SH-SY5Y (cell line): ENCODE data around the gene RUNDC3A.

Source experiments
- GATA2 ChIP-seq: IDR thresholded peaks from 2 replicates; pipeline ENCODE4 v1.6.1; 2011; ENCODE audit warnings: mild to moderate bottlenecking, low read depth, low read length
- GATA3 ChIP-seq: IDR thresholded peaks from 2 replicates; pipeline ENCODE4 v1.6.1; 2011; ENCODE audit warnings: low read depth, mild to moderate bottlenecking, low read length, moderate library complexity

RUNDC3A gene

DNA sequence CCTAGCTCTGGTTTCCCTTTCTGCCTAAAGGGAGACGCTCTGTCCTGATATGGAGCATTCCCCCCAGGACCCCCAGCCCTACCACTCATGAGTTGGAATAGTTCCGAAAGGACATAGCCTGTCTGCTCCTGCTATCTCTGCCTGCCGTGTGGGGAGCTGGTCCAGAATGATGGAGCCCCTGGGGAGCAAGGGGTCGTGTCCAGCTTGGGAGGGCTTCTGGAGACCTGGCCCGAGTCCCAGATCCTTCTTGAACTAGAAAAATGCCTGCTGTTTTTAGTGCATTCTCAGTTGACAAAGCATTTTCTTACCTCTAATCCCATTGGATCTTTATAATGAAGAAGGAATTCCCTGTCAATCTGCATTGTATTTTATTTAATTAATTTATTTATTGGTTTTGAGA, 27.6 kb downstream of the RUNDC3A start:
- no peak for TF ChIP-seq GATA2
- TF ChIP-seq GATA3, result no peak

DNA sequence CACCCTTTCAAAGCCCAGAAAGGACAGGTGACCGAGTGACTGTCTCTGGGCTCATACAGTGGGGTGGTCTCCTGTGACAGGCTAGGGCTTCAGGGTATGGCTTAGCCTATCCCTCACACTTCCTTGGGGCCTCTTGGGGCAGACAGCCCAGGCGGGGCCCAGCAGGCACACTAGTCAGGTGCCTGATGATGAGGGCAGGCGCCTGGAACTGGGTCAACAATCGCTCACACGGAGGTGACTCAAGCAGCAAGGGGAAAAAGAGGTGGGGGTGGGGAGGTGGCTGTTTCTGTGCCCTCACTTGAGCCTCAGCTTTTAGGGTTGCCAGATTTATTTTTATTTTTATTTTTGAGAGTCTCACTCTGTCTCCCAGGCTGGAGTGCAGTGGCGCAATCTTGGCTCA, 30.3 kb downstream of the RUNDC3A start:
- TF ChIP-seq GATA3, result no peak
- no peak for TF ChIP-seq GATA2

DNA sequence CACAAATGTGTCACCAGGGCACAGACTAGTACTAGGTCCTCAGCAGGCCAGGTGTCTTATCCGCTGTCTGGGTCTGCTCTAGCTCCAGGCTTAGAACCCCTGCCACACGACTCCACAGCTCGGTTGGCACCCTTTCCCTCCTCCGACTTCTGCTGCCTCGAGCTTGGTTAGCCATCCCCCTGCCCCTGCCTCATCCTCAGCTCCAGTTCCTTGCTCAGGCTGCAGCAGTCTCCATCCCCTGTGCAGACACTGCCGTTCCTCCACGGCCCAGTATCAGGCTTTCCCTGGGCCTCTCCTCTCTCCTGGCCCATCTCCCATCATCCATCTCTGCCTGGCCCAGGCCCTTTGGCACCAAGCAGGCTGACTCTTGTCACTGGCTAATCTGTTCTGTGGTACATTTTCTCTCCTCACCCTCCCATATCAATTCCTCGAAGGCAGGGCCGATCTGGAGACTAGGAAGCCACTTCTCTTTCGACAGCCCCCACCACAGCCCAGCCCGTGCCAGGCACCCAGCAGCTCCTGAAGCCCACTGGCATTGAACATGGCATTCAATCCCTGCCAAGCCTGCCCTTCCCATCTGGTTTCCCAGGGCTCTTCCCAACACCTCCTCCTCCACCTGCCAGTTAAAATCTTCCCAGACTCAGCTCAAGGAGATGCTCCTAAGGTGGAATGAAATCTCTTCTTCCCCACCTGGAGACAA, 35.3 kb downstream of the RUNDC3A start:
- no peak for TF ChIP-seq GATA3
- TF ChIP-seq GATA2, result no peak

DNA sequence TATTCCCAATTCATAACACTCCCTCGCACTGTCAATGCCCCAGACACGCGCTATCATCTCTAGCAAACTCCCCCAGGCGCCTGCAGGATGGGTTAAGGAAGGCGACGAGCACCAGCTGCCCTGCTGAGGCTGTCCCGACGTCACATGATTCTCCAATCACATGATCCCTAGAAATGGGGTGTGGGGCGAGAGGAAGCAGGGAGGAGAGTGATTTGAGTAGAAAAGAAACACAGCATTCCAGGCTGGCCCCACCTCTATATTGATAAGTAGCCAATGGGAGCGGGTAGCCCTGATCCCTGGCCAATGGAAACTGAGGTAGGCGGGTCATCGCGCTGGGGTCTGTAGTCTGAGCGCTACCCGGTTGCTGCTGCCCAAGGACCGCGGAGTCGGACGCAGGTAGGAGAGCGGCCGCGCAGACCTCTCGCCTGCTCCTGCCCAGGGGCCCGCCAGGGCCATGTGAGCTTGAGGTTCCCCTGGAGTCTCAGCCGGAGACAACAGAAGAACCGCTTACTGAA, 36.6 kb downstream of the RUNDC3A start, which contains the start of gene GRN:
Gene GRN, plus strand, starts transcription at position 364 of the 515 bp plus-strand sequence. CDS start 3,863 bp downstream, outside the sequence.
- TF ChIP-seq GATA2, result no peak
- no peak for TF ChIP-seq GATA3

DNA sequence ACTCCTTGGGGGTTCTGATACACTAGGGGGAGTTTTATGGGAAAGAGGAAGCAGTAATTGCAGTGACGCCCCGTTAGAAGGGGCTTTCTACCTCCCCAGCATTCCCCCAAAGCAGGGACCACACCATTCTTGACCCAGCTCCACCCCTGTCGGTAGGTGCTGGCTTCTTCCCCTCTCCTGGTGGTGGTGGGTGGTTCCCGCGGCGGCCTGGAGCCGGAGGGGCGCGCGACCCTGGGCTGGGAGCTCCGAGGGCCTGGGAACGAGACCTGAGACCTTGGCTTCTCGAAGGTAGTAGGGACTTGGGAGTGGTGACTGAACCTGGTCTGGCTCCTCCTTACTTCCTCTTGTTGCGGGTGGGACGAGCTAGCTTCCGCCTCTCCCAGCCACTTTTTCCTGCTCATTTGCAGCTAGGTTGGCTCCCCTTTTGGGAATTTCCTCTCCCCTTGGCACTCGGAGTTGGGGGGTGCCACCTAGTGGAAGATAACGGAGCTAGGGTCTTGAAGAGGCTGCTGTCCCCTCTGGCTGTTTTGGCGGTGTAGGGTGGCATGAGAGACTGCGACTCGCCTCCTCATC, 37.1 kb downstream of the RUNDC3A start:
- no peak for TF ChIP-seq GATA3
- TF ChIP-seq GATA2, result no peak

DNA sequence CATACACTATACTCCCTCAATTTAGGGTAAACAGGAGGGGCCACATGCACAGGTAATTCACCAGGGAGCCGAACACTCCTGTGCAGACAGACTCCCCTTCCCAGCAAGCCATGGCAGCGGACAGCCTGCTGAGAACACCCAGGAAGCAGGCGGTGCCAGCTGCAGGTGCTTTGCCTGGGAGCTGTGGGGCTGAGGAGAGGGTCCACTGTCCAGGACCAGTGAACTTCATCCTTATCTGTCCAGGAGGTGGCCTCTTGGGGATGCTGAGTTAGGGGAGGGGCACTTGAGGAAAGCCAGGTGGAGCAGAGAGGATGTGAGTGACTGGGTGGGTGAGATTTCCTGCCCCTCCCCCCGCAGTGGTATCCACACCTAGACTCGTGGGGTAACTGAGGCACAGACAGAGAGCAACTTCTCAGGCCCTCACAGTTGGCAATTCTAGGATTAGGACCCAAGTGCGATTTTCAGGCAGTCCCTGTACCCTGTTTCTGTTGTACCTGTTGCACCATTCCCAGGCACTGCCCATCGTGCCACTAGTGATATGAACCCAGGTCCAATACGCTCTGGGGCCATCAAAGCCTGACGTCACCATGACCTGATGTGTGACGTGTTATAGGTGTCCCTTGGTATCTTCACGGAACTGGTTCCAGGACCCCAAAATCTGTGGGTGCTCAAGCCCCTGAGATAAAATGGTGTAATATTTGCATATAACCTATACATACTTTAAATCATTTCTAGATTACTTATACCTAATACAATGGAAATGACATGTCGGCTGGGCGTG, 37.9 kb downstream of the RUNDC3A start:
- TF ChIP-seq GATA3 (no peak), GATA2 (no peak)

DNA sequence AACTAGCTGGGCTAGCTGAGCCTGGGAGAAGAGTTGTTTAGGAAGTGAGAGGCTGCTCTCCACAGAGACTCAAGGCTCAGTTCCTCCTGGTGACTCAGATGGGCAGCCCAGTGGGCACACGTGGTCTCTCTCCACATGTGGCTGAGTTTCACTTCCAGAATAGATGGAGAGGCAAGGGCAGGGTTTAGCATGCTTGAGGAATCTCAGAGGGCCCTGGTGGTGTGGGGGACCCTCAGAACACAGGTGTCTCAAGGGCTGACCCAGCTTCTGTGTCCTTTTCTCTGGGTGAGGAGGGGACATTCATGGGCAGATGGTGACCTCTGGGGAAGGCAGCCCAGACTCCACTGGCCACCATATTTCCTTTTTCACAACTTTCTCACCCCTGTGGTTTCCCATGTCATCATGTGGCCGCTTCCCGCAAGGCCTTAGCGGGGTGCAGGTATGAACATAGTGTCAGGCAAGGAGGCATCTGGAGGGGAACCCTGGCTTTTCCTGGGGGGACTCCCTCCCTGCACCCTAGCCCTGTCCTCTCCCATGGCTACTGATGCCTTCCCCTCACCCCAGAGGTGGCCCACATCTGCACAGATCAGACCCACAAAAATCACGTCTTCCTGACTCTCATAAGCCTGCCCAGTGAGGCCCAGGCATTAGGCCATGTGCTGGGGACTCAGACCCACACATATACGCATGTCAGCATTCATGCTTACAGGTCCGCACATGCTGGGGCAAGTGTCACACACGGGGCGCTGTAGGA, 40.0 kb downstream of the RUNDC3A start:
- TF ChIP-seq GATA3, result no peak
- no peak for TF ChIP-seq GATA2

DNA sequence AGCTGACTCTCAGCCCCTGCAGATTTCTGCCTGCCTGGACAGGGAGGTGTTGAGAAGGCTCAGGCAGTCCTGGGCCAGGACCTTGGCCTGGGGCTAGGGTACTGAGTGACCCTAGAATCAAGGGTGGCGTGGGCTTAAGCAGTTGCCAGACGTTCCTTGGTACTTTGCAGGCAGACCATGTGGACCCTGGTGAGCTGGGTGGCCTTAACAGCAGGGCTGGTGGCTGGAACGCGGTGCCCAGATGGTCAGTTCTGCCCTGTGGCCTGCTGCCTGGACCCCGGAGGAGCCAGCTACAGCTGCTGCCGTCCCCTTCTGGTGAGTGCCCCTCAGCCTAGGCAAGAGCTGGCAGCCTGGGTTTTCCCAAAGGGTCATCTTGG, 40.6 kb downstream of the RUNDC3A start:
- no peak for TF ChIP-seq GATA2
- TF ChIP-seq GATA3, result no peak

DNA sequence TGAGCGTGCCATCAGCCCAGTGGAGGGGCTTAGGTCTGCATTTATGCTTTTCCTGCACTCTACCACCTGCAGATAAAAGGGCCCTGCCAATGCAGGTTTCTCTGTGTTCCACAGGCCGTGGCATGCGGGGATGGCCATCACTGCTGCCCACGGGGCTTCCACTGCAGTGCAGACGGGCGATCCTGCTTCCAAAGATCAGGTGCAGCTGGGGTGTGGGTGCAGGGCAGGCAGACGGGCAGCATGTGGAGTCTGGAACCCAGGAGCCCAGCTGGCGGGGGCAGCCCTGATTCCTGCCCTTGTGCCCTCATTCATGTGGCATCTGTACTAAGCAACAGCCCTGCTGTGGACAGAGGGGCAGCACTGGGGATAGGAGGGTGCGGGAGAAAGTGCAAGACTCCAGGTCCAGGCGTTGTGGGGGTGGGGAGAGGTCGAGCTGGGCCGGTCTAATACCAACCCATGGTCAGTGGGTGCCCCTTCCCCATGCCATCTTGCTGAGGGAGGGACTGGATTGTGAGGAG, 41.2 kb downstream of the RUNDC3A start:
- no peak for TF ChIP-seq GATA2
- no peak for TF ChIP-seq GATA3

DNA sequence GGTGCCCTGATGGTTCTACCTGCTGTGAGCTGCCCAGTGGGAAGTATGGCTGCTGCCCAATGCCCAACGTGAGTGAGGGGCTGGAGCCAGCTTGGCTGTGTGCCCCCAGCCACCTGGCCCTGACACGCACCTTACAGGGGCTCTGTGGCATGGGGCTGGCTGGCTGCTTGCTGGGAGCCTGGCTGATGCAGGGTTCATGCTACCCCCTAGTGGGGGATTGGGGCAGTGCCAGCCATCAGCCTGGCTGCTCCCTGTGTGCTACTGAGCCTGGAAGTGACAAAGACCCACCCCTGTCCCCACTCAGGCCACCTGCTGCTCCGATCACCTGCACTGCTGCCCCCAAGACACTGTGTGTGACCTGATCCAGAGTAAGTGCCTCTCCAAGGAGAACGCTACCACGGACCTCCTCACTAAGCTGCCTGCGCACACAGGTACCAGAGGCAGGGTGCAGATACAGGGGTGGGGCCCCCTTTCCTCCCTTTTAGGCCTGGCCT, 42.4 kb downstream of the RUNDC3A start:
- TF ChIP-seq GATA3 (no peak), GATA2 (no peak)

DNA sequence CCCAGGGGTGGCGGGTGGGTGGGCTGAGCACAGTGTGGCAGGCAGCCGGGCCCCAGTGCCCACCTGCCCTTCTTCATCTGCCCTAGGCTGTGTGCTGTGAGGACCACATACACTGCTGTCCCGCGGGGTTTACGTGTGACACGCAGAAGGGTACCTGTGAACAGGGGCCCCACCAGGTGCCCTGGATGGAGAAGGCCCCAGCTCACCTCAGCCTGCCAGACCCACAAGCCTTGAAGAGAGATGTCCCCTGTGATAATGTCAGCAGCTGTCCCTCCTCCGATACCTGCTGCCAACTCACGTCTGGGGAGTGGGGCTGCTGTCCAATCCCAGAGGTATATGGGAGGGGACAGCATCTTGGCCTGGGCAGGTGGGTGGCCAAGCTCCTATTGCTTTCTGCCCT, 43.1 kb downstream of the RUNDC3A start:
- no peak for TF ChIP-seq GATA3
- no peak for TF ChIP-seq GATA2

DNA sequence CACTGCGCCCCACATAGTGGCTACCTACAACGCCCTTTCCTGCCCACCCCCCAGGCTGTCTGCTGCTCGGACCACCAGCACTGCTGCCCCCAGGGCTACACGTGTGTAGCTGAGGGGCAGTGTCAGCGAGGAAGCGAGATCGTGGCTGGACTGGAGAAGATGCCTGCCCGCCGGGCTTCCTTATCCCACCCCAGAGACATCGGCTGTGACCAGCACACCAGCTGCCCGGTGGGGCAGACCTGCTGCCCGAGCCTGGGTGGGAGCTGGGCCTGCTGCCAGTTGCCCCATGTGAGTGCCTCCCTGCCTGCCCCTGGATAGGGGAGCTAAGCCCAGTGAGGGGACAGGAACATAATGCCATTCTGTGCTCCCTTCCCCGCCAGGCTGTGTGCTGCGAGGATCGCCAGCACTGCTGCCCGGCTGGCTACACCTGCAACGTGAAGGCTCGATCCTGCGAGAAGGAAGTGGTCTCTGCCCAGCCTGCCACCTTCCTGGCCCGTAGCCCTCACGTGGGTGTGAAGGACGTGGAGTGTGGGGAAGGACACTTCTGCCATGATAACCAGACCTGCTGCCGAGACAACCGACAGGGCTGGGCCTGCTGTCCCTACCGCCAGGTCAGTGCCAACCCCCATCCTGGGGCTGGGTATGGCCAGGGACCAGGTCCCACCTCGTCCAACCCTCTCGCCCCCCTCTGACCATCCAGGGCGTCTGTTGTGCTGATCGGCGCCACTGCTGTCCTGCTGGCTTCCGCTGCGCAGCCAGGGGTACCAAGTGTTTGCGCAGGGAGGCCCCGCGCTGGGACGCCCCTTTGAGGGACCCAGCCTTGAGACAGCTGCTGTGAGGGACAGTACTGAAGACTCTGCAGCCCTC, 43.8 kb downstream of the RUNDC3A start:
- no peak for TF ChIP-seq GATA3
- TF ChIP-seq GATA2, result no peak

DNA sequence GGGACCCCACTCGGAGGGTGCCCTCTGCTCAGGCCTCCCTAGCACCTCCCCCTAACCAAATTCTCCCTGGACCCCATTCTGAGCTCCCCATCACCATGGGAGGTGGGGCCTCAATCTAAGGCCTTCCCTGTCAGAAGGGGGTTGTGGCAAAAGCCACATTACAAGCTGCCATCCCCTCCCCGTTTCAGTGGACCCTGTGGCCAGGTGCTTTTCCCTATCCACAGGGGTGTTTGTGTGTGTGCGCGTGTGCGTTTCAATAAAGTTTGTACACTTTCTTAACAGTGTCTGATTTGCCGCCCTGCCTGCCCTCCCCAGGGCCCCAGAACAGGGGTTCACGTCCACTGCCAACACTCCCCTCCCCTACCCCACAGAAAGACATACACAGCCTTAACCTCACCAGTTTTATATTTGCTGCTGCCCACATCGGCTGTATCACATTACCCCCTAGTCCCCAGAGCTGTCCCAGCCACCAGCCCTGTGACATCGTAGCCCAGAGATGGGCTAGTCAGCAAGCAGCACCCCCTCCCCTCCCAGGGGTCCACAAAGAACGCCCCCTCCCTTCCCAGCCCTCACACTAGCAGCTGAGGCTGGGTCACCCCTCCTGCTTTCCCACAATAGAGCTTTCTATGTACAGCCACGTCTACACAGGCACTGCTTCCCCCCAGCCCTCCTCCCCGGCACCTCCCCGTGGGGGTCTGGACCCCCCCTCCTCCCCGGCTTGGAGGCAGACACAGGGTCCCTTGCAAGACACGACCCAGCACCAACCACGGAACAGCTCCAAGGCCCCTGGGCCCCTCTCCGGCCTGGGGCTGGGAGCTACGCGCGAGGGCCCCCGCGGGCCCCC, 44.6 kb downstream of the RUNDC3A start:
- no peak for TF ChIP-seq GATA3
- no peak for TF ChIP-seq GATA2
